HepG2 (cell line): ENCODE results near the gene RNLS. TPM values are rescaled to one million over a fixed set of nuclear protein-coding genes. Genes with fewer than 3 reads are reported as not detected.

Source experiments
- ATAC-seq: fragments of 200-7000 bp; cut with Tn5 transposase; 3 replicates; pipeline ENCODE4 v1.9.1; 2020; ENCODE audit warnings: mild to moderate bottlenecking, moderate library complexity
- BruUV-seq: library from RNA; stranded (reverse); fragments of 400-500 nt; replicated peaks from 2 replicates; lab custom pipeline; 2021; lab: Mats Ljungman, UMichigan
- CTCF ChIA-PET: fragments of 300-600 bp; formaldehyde crosslinking; extraction: SDS; loops from one replicate; lab custom pipeline; 2021; ENCODE audit warnings: low total read pairs, inconsistent platforms, low intra/inter-chr PET ratio; lab: Yijun Ruan, JAX
- POLR2A ChIA-PET: fragments of 350-600 bp; sonication (Branson Sonifier 250); formaldehyde crosslinking; loops from one replicate; lab custom pipeline; 2020; ENCODE audit warnings: antibody characterized with exemption, inconsistent platforms; lab: Yijun Ruan, JAX
- DNase-seq: peaks from one replicate; pipeline ENCODE4 v3.0.0-alpha.2; 2015; ENCODE audit warnings: low spot score
- FAIRE-seq: peaks from 3 replicates; lab custom pipeline; 2011; peaks lifted over from hg19 to GRCh38; lab: Jason Lieb, UNC
- H2AFZ ChIP-seq: one replicate; pipeline ENCODE4 v1.6.1; 2011; ENCODE audit warnings: low read length, inconsistent platforms
- H3K27ac ChIP-seq: fragments of 300-600 bp; 3 replicates; pipeline ENCODE4 v1.8.0; 2011; ENCODE audit warnings: mixed run types, mild to moderate bottlenecking, mixed read lengths, low read length, inconsistent platforms; ENCODE audit not compliant: insufficient read depth; ENCODE audit errors: extremely low read length
- H3K27me3 ChIP-seq, 2 experiments: fragments of 200-600 bp in 1 of 2; 2 replicates in 1 of 2; 3 replicates in 1 of 2; pipeline versions ENCODE4 v1.6.0 to v1.8.0; 2011; ENCODE audit warnings: low read length in 2 of 2, mild to moderate bottlenecking in 2 of 2, moderate library complexity in 2 of 2, inconsistent platforms in 1 of 2; ENCODE audit not compliant: insufficient read depth in 2 of 2, control insufficient read depth in 1 of 2
- H3K36me3 ChIP-seq, 2 experiments: fragments of 200-600 bp in 1 of 2; replicated peaks in 1 of 2; 2 replicates in 1 of 2; 3 replicates in 1 of 2; pipeline versions ENCODE4 v1.5.1 to v1.8.0; 2011; ENCODE audit warnings: low read length in 2 of 2, inconsistent platforms in 1 of 2; ENCODE audit not compliant: insufficient read depth in 2 of 2, control insufficient read depth in 1 of 2
- H3K4me1 ChIP-seq: 2 replicates; pipeline ENCODE4 v1.5.1; 2012; ENCODE audit warnings: low read length, inconsistent platforms; ENCODE audit not compliant: insufficient read depth
- H3K4me2 ChIP-seq: 2 replicates; pipeline ENCODE4 v1.6.0; 2011; ENCODE audit warnings: low read depth, low read length, inconsistent platforms
- H3K4me3 ChIP-seq, 3 experiments: fragments of 200-600 bp in 1 of 3; sonication (generic), shearing (Covaris generic) in 1 of 3; replicated peaks in 1 of 3; 2 replicates each; pipeline ENCODE4 v1.5.1; 2011 to 2016; ENCODE audit warnings: low read length in 3 of 3, inconsistent platforms in 2 of 3, low read depth in 2 of 3, mild to moderate bottlenecking in 2 of 3, control low read depth in 1 of 3, mixed read lengths in 1 of 3; ENCODE audit not compliant: insufficient read depth in 1 of 3
- H3K79me2 ChIP-seq: one replicate; pipeline ENCODE4 v1.6.1; 2011; ENCODE audit warnings: low read length, inconsistent platforms; ENCODE audit not compliant: insufficient read depth
- H3K9ac ChIP-seq: 2 replicates; pipeline ENCODE4 v1.6.0; 2011; ENCODE audit warnings: mild to moderate bottlenecking, low read depth, low read length, inconsistent platforms; ENCODE audit not compliant: insufficient read depth
- H3K9me3 ChIP-seq: 2 replicates; pipeline ENCODE4 v1.5.1; 2012; ENCODE audit warnings: mild to moderate bottlenecking, low read length
- H4K20me1 ChIP-seq: 2 replicates; pipeline ENCODE4 v1.6.0; 2011; ENCODE audit warnings: inconsistent platforms, mild to moderate bottlenecking, low read length, moderate library complexity; ENCODE audit not compliant: insufficient read depth
- ATAD3A ChIP-seq: sonication (generic); formaldehyde crosslinking; IDR thresholded peaks from 2 replicates; pipeline ENCODE4 v1.4.0; 2020; ENCODE audit warnings: missing genetic modification reagents
- DR1 ChIP-seq: sonication (generic); formaldehyde crosslinking; IDR thresholded peaks from 2 replicates; pipeline ENCODE4 v1.8.0; 2021; ENCODE audit warnings: mild to moderate bottlenecking, missing genetic modification reagents, inconsistent platforms
- GMEB1 ChIP-seq: sonication (generic); formaldehyde crosslinking; IDR thresholded peaks from 2 replicates; pipeline ENCODE4 v1.5.1; 2020; ENCODE audit warnings: missing genetic modification reagents, mild to moderate bottlenecking, borderline replicate concordance
- GTF2F1 ChIP-seq: fragments of 150-350 bp; IDR thresholded peaks from 2 replicates; pipeline ENCODE4 v1.6.1; 2014; ENCODE audit warnings: low read length
- IKZF1 ChIP-seq: fragments of 450-650 bp; IDR thresholded peaks from 2 replicates; pipeline ENCODE4 v1.7.1; 2016
- KAT7 ChIP-seq: IDR thresholded peaks from 2 replicates; pipeline ENCODE4 v1.6.1; 2018; ENCODE audit warnings: borderline replicate concordance, missing compliant biosample characterization
- NCOA2 ChIP-seq: sonication (generic); formaldehyde crosslinking; IDR thresholded peaks from 2 replicates; pipeline ENCODE4 v1.8.0; 2022; ENCODE audit warnings: inconsistent platforms
- RFXANK ChIP-seq: IDR thresholded peaks from 2 replicates; pipeline ENCODE4 v1.6.1; 2016
- SRY ChIP-seq: sonication (generic); formaldehyde crosslinking; IDR thresholded peaks from 2 replicates; pipeline ENCODE4 v1.8.0; 2022; ENCODE audit warnings: mild to moderate bottlenecking, missing genetic modification reagents
- STAT5B ChIP-seq: sonication (generic); formaldehyde crosslinking; IDR thresholded peaks from 2 replicates; pipeline ENCODE4 v1.4.0; 2020; ENCODE audit warnings: missing genetic modification reagents
- TCF7L2 ChIP-seq: IDR thresholded peaks from 2 replicates; pipeline ENCODE4 v1.6.1; 2011; ENCODE audit warnings: mild to moderate bottlenecking, low read depth, low read length, moderate library complexity
- ZFP36 ChIP-seq: fragments of 150-350 bp; IDR thresholded peaks from 2 replicates; pipeline ENCODE4 v1.6.1; 2018; ENCODE audit warnings: borderline replicate concordance, low read length, low read depth; ENCODE audit not compliant: partially characterized antibody
- ZNF576 ChIP-seq: sonication (generic); formaldehyde crosslinking; IDR thresholded peaks from 2 replicates; pipeline ENCODE4 v1.4.0; 2020; ENCODE audit warnings: mild to moderate bottlenecking, missing genetic modification reagents
- ZNF713 ChIP-seq: sonication (generic); formaldehyde crosslinking; IDR thresholded peaks from 2 replicates; pipeline ENCODE4 v1.4.0; 2020; ENCODE audit warnings: mild to moderate bottlenecking, missing genetic modification reagents
- whole genome bisulfite sequencing: methylation state at CpG from one replicate; pipeline ENCODE4 v1.1.6; 2017; ENCODE audit warnings: low lambda C conversion rate; 5-methylcytosine and 5-hydroxymethylcytosine counted together
- in situ Hi-C: cut with HindIII; loops from 2 replicates; pipeline ENCODE4 v1.10.0; 2017; ENCODE audit warnings: low pct_unique_long_range_greater_than_20kb; ENCODE audit not compliant: extremely low pct_ligation_motif_present
- intact Hi-C: fragments of 100-400 bp; cut with micrococcal nuclease; formaldehyde crosslinking; loops from one replicate; pipeline ENCODE4 v1.10.0; 2022; ENCODE audit not compliant: unreplicated experiment
- polyA plus RNA-seq, 8 experiments: library from polyadenylated mRNA; depleted of rRNA in 3 of 8; stranded (reverse) in 7 of 8; unstranded in 1 of 8; fragments of >200 nt; fragmentation: Illumina TruSeq in 4 of 8; extraction: Trizol in 4 of 8; gene quantifications; 2 replicates each; pipeline versions ENCODE4 v1.2.1 to v1.2.3, GENCODE V29; 2011 to 2016; ENCODE audit warnings: low read depth in 4 of 8, missing spikeins in 1 of 8, mixed read lengths in 1 of 8; ENCODE audit not compliant: insufficient read depth in 1 of 8
- total RNA-seq, 5 experiments: library from RNA; depleted of rRNA; stranded (reverse); fragments of >200 nt; fragmentation: Illumina TruSeq; extraction: Trizol; gene quantifications; 2 replicates each; pipeline ENCODE4 v1.2.3, GENCODE V29; 2016; ENCODE audit warnings: low read depth in 1 of 5

RNLS gene
- total and polyA plus RNA-seq, 2 of the 13 experiments (the other 11 are each of a cell fraction or from before 2014, with no cell fraction given): not detected

- POLR2A ChIA-PET: no interaction called here
- Histone ChIP-seq H3K27me3 (no peaks in the 10 kb centered on the region; a peak in 1 of 5 replicates), H4K20me1 (no peaks in the 10 kb centered on the region), H2AFZ (no peak overlapping the region), H3K4me2 (no peak overlapping the region), H3K9me3 (no peaks in the 10 kb centered on the region), H3K4me3 (no peak overlapping the region), H3K27ac (no peak overlapping the region), H3K9ac (no peak overlapping the region)
- FAIRE-seq: no peak
- DNase-seq: no peak
- BruUV-seq: no TSS peak
- in situ Hi-C loops (no loop called here), intact Hi-C loops (no loop called here)
- no peak for ATAC-seq
- 0% methylated on average over 1 of the region's 1 CpG for WGBS
- no peak for TF ChIP-seq KAT7 (CRISPR knock-in tag)
- TF ChIP-seq GMEB1: no peak
- no peak for TF ChIP-seq RFXANK (CRISPR knock-in tag)
- TF ChIP-seq SRY: no peak
- no peak for TF ChIP-seq NCOA2 (CRISPR knock-in tag)
- no peak for TF ChIP-seq ZNF576
- no peak for TF ChIP-seq ATAD3A (CRISPR knock-in tag)
- TF ChIP-seq GTF2F1: no peak
- no peak for TF ChIP-seq ZFP36
- TF ChIP-seq STAT5B (CRISPR knock-in tag): no peak
- TF ChIP-seq TCF7L2: no peak
- no peak for TF ChIP-seq IKZF1
- TF ChIP-seq DR1 (CRISPR knock-in tag): no peak
- no peak for TF ChIP-seq ZNF713 (CRISPR knock-in tag)
- TF ChIP-seq, all 625 proteins: peak for 0
- no peaks in the 10 kb centered on the region for H3K79me2 ChIP-seq
- no peaks in the 10 kb centered on the region for H3K4me1 ChIP-seq
- no peaks in the 10 kb centered on the region for H3K36me3 ChIP-seq
- CTCF ChIA-PET: no interaction called here
These were observed 48.9 kb downstream of the RNLS start for GRCh38 chr10:88534072-88534665.
